ENCODE results near the gene MTHFD1L.

DNA sequence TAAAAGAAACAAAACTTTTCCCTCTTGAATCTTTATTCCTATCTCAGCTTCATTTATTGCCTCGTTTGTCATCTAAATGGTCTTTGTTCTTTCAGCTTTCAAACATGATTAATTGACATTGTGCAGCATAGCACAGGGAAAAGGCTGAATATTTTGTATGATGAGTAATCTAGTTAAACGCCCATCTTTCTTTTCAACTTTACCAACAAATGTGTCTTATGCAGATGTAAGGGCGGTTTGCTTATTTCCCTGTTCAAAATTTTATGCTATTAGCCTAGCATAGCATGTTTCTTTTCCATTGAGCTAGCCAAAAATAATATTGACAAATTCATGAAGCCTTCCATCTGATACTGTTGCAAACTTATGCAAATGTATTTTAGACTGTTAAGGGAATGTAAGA is 197.8 kb downstream of the MTHFD1L start:
- TF ChIP-seq, protein P1, sequence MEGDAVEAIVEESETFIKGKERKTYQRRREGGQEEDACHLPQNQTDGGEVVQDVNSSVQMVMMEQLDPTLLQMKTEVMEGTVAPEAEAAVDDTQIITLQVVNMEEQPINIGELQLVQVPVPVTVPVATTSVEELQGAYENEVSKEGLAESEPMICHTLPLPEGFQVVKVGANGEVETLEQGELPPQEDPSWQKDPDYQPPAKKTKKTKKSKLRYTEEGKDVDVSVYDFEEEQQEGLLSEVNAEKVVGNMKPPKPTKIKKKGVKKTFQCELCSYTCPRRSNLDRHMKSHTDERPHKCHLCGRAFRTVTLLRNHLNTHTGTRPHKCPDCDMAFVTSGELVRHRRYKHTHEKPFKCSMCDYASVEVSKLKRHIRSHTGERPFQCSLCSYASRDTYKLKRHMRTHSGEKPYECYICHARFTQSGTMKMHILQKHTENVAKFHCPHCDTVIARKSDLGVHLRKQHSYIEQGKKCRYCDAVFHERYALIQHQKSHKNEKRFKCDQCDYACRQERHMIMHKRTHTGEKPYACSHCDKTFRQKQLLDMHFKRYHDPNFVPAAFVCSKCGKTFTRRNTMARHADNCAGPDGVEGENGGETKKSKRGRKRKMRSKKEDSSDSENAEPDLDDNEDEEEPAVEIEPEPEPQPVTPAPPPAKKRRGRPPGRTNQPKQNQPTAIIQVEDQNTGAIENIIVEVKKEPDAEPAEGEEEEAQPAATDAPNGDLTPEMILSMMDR (IDR thresholded peaks at IDR 0.05; ENCODE audit: insufficient read depth, low read length, poor library complexity, severe bottlenecking): no peak
- no peak for TF ChIP-seq EZH2phosphoT487 (conservative IDR thresholded peaks at IDR 0.05; ENCODE audit: low read length)

All from SU-DHL-6 (cell line).